A673 (cell line): ENCODE measurements around the gene RIBC2.

Source experiments
- EZH2 ChIP-seq: fragments of 200-600 bp; sonication (generic); IDR thresholded peaks from 2 replicates; pipeline ENCODE4 v1.6.1; 2017; ENCODE audit warnings: borderline replicate concordance, low read depth, mild to moderate bottlenecking, mixed read lengths, antibody characterized with exemption, low read length; ENCODE audit not compliant: poor library complexity, severe bottlenecking
- TF ChIP-seq, protein P1 (sequence below): fragments of 300-800, 200-600 bp; sonication (generic); conservative IDR thresholded peaks from 2 replicates; pipeline ENCODE4 v1.5.1; 2017; ENCODE audit warnings: low read depth, mild to moderate bottlenecking, antibody characterized with exemption, low read length, moderate library complexity, mixed read lengths

DNA sequence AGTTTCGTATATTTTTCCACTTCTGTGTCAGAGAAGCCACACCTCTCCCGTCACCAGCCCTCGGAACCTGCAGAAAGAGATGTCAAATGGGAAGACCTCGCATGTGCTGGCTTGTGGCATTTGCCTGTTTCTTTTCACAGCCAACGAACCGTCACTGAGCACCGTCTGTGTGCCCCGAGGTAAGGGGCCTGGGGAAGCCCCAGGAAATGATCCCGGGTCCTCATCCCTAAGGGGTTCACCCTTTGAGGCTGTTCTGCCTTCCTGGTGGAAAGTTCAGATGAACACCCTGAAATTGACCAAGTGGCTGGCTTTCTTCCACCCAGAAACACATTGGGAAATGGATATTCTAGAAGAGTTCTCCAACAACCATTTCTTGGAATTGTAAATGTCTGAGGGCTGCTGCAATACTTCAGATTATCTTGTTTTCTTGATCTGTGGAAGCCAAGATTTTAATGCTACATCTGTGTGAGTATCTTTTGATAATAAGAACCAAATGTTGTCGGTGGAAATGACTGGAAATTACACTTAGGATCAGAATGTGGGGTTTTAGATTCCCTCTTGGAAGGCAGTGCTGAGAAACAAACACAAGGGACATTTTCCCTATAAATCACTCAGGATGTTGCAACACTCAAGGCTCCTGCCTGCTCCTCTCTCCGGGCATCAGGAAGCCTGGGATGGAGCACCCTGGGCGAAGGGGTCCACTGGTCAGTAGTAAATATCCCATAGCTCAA is 37.6 kb downstream of the RIBC2 start:
- TF ChIP-seq, protein P1, sequence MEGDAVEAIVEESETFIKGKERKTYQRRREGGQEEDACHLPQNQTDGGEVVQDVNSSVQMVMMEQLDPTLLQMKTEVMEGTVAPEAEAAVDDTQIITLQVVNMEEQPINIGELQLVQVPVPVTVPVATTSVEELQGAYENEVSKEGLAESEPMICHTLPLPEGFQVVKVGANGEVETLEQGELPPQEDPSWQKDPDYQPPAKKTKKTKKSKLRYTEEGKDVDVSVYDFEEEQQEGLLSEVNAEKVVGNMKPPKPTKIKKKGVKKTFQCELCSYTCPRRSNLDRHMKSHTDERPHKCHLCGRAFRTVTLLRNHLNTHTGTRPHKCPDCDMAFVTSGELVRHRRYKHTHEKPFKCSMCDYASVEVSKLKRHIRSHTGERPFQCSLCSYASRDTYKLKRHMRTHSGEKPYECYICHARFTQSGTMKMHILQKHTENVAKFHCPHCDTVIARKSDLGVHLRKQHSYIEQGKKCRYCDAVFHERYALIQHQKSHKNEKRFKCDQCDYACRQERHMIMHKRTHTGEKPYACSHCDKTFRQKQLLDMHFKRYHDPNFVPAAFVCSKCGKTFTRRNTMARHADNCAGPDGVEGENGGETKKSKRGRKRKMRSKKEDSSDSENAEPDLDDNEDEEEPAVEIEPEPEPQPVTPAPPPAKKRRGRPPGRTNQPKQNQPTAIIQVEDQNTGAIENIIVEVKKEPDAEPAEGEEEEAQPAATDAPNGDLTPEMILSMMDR, result no peak
- TF ChIP-seq EZH2, result no peak
